Posterior vena cava (tissue), 2 donors: ENCODE results near the gene MAGI3. TPM values are rescaled to one million over a fixed set of nuclear protein-coding genes. Genes with fewer than 3 reads are reported as not detected.
"Not testable (repeated sequence)": the region's sequence is repeated elsewhere in the genome, so short reads cannot be mapped to it uniquely, and the experiment has no call there.

Experiments
- DNase-seq: peaks from one replicate; pipeline ENCODE4 v3.0.0-alpha.2; 2020; ENCODE audit warnings: low spot score
- intact Hi-C, 2 donors: fragments of 100-400 bp; cut with DNase I; formaldehyde crosslinking; loops; one replicate each; pipeline versions ENCODE4 v1.14.1 to v1.14.2; 2022 to 2023
- total RNA-seq, 2 donors: library from RNA; stranded (reverse); fragmentation: NEBNext Ultra II Directional; extraction: Animal tissue kit (Norgen Biotek cat#: 25700); gene quantifications; one replicate each; pipeline ENCODE4 v1.2.1, GENCODE V29; 2021
- donor health status: DM: yes; HTN: yes; CAD: no.
- donor health status: DM: yes; HTN: yes; CAD: no.

MAGI3 gene
- total RNA-seq, 2 donors from 2014 or later = 12.2 to 13.0 TPM

- intact Hi-C loops = no loop called here
Measured at GRCh38 chr1:113394863-113395259, 4.5 kb downstream of the MAGI3 start.

GRCh38 chr1:113396102-113396501 is 5.8 kb downstream of the MAGI3 start:
- intact Hi-C loops = no loop called here

More at GRCh38 chr1:113394863-113395259, 4.5 kb downstream of the MAGI3 start:
- no peak for DNase-seq

GRCh38 chr1:113396585-113396984 is 6.3 kb downstream of the MAGI3 start:
- intact Hi-C loops = no loop called here
- DNase-seq = no peak

More at GRCh38 chr1:113396102-113396501, 5.8 kb downstream of the MAGI3 start:
- no peak for DNase-seq

GRCh38 chr1:113399062-113399583 is 8.8 kb downstream of the MAGI3 start:
- no peak for DNase-seq
- intact Hi-C loops = no loop called here

- no peak for DNase-seq
- intact Hi-C loops = no loop called here
Measured at GRCh38 chr1:113401067-113401466, 10.8 kb downstream of the MAGI3 start.

GRCh38 chr1:113401728-113402127 is 11.4 kb downstream of the MAGI3 start:
- intact Hi-C loops = no loop called here
- DNase-seq = no peak

- no peak for DNase-seq
- intact Hi-C loops = no loop called here
Measured at GRCh38 chr1:113403065-113403464, 12.8 kb downstream of the MAGI3 start.

- DNase-seq = no peak
- intact Hi-C loops = no loop called here
Measured at GRCh38 chr1:113405573-113405972, 15.3 kb downstream of the MAGI3 start.

- DNase-seq, intact Hi-C loops: not testable (repeated sequence)
Measured at GRCh38 chr1:113406149-113406548, 15.8 kb downstream of the MAGI3 start.

GRCh38 chr1:113409363-113409762 is 19.0 kb downstream of the MAGI3 start:
- DNase-seq = no peak
- intact Hi-C loops = no loop called here

GRCh38 chr1:113412020-113412419 is 21.7 kb downstream of the MAGI3 start:
- intact Hi-C loops, DNase-seq: not testable (repeated sequence)

GRCh38 chr1:113415310-113416070 is 25.2 kb downstream of the MAGI3 start:
- intact Hi-C loops = no loop called here
- no peak for DNase-seq

GRCh38 chr1:113416071-113416470 is 25.8 kb downstream of the MAGI3 start:
- DNase-seq, intact Hi-C loops: not testable (repeated sequence)

GRCh38 chr1:113416496-113416895 is 26.2 kb downstream of the MAGI3 start:
- intact Hi-C loops = no loop called here
- DNase-seq = no peak

- DNase-seq = no peak
- intact Hi-C loops = no loop called here
Measured at GRCh38 chr1:113422315-113423068, 32.2 kb downstream of the MAGI3 start.

- intact Hi-C loops = no loop called here
Measured at GRCh38 chr1:113423826-113424225, 33.5 kb downstream of the MAGI3 start.

GRCh38 chr1:113429461-113430153 is 39.3 kb downstream of the MAGI3 start:
- intact Hi-C loops = no loop called here
- no peak for DNase-seq

More at GRCh38 chr1:113423826-113424225, 33.5 kb downstream of the MAGI3 start:
- no peak for DNase-seq

- intact Hi-C loops = no loop called here
- no peak for DNase-seq
Measured at GRCh38 chr1:113433184-113433583, 42.9 kb downstream of the MAGI3 start.

- intact Hi-C loops = no loop called here
Measured at GRCh38 chr1:113434081-113434873, 44.0 kb downstream of the MAGI3 start.

More at GRCh38 chr1:113434081-113434873, 44.0 kb downstream of the MAGI3 start:
- no peak for DNase-seq
